ENCODE measurements around the gene FBXO46.
A peak's percentile ranks its signal among the peaks of the same experiment; 100 is the strongest.

Gene FBXO46

DNA sequence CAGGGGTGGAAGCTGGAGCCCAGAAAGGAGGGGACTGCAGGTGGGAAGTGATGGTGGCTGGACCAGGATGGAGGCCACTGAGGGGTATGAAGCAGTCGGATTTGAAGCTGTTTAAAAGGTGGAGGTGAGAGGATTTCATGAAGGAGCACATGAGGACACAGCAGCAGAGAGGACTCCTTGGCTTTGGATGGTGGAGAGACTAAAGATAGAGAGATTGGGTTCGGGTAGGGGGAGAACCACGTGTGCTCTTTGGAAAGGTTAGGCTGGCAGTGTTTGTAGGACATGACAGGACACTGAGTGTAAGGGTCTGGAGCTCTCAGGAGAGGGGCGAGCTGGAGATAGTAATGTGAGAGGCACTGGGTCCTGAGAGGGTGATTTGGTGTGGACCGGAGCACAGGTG is 47.8 kb downstream of the FBXO46 start:
- no peak for DNase-seq (ENCODE audit: low spot score)

DNA sequence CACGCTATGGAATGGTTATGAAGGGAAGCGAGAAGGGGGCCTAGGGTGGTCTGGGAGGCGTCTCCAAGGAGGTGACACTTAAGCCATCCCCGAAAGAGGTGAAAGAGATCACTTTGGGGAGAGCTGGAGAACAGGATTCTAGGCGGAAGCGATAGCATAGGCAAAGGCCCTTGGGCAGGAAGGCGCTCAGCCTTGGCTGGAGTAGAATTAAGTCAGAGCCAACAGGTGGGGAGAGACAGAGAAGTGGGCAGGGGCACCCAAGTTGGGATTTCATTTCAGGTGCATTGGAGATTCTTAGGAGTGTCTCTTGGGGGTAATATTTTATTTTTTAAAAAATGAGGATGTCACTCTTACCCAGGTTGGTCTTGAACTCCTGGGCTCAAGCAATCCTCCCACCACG is 48.6 kb downstream of the FBXO46 start:
- no peak for DNase-seq (ENCODE audit: low spot score)

DNA sequence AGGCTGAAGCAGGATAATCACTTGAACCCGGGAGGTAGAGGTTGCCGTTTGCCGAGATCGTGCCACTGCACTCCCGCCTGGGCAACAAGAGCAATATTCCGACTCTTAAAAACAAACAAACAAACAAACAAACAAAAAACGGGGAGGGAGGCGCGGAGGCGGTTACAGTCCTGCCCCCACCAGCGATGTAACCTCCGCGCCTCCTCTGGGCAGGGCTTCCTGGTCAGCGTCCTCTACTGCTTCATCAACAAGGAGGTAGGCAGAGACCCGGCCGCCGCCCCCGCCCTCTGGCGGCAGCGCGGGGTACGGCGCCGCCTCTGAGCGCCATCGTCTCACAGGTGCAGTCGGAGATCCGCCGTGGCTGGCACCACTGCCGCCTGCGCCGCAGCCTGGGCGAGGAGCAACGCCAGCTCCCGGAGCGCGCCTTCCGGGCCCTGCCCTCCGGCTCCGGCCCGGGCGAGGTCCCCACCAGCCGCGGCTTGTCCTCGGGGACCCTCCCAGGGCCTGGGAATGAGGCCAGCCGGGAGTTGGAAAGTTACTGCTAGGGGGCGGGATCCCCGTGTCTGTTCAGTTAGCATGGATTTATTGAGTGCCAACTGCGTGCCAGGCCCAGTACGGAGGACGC is 49.2 kb downstream of the FBXO46 start:
- peak; percentile 83 for DNase-seq (ENCODE audit: low spot score)

DNA sequence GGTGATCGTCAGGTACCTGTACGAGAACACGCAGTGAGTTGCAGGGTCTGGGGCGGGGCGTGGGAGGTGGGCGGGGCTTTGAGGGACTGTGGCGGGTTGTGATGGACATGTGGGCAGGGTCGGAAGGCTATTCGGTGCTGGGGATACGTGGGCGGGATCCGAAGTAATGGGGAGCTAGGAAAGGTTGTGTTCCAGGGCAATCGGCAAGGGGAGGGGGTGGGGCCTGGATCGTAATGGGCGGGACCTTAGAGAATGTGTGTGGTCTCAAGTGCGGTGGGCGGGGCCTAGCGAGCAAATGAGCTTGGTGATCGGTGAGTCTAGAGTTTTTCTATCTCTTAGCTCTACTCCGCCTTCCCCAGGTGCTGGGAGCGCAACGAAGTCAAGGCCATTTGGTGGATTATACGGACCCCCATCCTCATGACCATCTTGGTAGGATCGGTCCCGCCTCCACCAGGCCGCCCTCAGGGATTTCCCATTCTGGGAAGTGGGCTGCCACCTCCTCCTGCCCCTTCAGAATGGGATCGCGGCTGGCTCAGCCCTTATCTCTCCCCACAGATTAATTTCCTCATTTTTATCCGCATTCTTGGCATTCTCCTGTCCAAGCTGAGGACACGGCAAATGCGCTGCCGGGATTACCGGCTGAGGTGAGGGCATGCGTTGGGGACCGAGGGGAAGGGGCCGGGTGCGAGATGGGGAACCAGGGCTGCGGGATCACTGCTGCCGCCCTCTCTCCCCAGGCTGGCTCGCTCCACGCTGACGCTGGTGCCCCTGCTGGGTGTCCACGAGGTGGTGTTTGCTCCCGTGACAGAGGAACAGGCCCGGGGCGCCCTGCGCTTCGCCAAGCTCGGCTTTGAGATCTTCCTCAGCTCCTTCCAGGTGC is 53.1 kb downstream of the FBXO46 start:
- peak; percentile 78 for DNase-seq (ENCODE audit: low spot score)

DNA sequence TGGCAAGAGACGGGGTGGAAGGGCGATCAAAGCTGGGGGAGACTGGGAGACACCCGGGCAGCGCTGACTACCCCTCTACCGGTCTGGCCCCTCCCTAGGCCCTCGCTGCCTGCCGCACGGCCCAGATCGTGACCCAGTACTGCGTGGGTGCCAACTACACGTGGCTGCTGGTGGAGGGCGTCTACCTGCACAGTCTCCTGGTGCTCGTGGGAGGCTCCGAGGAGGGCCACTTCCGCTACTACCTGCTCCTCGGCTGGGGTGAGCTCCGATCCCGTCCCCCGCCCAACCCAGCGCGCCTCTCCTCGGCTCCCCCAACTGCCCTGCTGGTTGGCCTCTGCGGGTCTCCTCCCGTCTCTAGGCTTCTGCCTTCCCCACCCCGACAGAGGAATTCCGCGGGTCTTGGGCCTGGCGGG is 53.8 kb downstream of the FBXO46 start:
- DNase-seq (ENCODE audit: low spot score): no peak

DNA sequence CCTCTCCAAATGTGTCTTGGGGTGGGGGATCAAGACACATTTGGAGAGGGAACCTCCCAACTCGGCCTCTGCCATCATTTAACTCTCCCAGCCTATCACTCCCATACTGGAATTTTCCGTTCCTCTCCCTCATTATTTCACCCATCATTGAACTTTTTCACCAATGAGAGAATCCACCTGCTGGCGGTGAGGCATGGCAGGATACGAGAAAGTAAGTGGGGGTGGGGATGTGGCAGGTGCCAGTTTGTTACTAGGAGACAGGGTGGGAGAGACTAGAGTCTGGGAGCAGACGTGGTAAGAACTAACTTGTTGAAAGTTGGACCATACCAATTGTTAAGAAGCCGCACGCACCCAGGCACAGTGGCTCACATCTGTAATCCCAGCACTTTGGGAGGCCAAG is 55.8 kb downstream of the FBXO46 start:
- DNase-seq (ENCODE audit: low spot score): no peak

DNA sequence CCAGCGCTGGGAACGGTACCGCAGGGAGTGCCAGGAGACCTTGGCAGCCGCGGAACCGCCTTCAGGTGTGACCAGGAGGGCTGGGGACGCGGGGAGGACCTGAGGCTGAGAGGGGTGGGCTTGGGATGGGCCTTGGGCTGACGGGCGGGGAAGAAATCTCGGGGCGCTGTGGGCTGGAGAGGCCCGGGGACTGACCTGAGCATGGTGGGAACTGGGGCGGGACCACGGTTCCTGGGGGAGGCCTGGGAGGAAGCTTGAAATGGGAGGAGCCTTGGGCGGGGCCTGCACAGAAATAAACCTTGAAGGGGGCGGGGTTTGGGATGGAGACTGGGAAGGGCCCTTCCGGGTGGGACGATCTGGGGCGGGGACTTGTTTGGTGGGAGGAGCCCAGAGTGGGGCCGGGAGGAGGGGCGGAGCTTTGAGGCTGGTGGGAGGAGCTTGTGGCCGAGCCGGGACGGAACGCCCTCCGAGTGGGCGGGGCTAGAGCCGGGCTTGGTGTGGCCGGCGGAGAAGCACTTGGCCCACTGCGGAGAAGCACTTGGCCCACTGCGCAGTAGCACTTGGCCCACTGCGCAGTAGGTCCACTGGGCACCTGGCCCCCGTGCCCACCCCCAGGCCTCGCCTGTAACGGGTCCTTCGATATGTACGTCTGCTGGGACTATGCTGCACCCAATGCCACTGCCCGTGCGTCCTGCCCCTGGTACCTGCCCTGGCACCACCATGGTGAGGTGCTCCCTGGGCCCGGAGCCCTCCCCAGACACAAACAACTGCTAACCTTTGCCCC is 59.8 kb downstream of the FBXO46 start:
- DNase-seq (ENCODE audit: low spot score): peak; percentile 84

DNA sequence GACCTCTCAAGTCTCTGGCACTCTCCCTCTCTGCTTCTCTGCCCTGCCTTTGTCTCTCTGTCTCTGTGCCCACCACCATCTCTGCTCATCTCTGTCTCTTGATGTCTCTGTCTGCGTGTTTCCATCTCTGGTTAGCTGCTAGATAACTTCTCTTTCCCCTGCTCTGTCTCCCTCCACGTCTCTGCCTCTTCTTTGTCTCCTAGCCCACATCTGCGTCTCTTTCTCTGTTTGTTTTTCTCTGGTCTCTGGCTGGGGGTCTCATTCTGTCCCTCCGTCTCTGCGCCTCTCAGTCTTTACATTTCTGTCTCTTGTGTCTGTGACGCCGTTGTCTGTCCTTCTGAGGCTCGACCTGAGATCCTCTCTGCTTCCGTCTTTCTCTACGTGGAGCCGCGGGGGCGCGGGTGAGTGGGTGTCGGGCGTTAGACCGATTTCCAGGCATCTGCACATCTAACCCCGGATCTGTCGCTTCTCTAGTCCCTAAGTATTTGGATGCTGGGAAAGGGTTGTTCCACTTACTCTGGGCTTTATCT is 62.3 kb downstream of the FBXO46 start:
- DNase-seq (ENCODE audit: low spot score): no peak

DNA sequence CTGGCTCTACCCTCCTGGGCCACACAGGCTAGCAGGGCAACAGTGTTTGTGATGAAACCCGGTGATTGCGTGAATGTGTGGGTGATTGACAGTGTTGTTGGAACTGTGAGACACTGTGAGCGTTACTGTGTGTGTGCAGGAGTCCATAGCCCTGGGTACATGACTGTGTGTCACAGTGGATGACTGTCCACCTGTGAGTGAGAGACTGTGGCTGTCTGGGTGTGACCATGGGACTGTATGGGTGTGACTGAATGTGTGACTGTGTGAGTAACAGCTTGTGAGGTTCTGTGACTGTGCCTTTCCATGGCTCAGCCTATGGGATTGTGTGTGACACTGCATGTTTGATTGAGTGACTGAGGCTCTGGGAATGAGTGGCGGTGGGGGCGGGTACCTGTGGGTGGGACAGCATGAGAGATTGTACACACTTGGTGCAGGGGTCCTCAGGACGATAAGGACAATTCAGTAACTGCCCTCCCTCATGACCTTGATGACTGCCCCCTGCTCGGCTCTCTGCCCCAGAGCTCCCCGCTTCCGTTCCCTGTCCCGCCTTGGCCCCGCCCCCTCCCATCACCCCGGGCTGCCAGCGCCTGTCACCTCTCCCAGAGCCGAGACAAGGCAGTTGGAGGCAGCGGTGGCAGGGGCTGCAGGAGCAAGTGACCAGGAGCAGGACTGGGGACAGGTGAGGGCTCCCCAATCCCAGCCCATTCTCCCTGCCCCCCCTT is 62.9 kb downstream of the FBXO46 start, which contains the start of gene GIPR:
Gene GIPR, plus strand, starts transcription at position 602 of the 722 bp plus-strand sequence. CDS start 1,300 bp downstream, outside the sequence.
- DNase-seq (ENCODE audit: low spot score): no peak

DNA sequence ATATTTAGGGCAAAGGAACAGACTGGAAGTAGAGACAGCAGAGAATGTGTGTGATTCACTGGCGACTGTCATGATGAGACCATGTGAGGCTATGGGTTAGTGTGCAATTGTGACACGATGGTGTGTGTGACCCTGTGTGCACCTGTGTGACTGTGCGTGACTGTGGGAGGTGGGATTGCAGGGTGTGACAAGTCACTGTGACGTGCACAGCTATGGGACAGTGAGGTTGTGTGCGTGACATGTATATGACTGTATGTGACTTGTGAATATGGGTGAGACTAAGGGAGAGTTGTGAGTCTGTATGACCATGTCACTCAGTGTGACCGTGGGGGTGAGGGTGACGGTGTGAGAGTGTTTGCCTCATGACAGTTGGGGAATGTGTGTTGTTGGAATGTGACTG is 66.1 kb downstream of the FBXO46 start:
- no peak for DNase-seq (ENCODE audit: low spot score)

DNA sequence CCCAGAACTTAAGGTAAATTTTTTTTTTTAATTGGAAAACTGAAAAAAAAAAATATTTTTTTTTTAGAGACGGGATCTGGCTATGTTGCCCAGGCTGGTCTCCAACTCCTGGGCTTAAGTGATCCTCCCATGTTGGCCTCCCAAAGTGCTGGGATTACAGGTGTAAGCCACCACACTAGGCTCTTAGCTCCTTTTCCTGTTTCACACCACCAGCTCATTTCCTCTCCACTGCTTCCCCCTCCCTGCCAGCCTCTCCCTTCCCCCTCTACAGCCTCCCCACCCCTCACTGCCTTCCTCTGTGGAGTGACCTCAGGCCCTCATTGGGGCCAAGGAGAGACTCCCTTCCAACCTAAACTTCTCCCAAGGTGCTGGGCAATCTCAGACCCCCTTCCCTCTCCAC is 66.9 kb downstream of the FBXO46 start:
- DNase-seq (ENCODE audit: low spot score): no peak

DNA sequence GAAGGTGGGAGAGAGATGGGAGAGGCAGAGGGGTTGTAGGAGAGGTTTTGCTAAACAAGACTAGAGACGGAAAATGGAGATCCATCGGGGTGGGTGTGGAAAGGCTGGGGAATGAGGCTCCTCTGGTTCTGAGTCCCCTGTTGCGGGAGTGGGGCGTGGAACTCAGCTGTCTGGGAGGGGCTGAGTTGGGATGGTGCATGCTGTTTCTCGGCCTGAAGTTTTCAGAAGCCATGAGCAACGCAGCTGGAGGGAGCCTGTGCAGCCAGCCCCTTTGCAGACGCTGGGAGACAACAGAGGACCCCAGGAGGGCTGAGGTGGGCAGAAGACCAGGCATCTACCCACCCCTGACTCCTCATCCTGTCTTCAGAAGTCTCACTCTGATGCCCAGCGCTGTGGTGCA is 70.1 kb downstream of the FBXO46 start:
- no peak for DNase-seq (ENCODE audit: low spot score)

All from putamen (tissue), 1 donor.